ENCODE data around the gene MICOS13.

DNA sequence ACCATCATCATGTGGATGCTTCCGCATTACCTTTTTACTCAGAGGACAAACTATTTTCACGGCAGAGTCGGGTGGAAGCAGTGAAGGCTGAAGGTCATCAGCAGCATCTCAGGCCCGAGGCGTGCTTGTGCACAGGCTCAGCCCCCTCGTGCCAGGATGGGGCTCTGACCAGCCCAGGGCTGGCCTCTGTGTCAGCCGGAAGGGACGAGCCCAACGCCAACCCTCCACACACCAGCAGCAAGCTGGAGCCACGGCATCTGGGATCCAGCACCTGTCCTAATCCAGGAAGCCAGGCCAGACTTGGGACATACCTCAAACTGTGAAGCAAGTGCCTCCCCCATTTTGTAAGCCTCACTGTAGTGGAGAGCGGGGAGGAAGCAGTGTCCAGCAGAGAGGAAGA is 11.1 kb downstream of the MICOS13 start:
- TF ChIP-seq, protein P1, sequence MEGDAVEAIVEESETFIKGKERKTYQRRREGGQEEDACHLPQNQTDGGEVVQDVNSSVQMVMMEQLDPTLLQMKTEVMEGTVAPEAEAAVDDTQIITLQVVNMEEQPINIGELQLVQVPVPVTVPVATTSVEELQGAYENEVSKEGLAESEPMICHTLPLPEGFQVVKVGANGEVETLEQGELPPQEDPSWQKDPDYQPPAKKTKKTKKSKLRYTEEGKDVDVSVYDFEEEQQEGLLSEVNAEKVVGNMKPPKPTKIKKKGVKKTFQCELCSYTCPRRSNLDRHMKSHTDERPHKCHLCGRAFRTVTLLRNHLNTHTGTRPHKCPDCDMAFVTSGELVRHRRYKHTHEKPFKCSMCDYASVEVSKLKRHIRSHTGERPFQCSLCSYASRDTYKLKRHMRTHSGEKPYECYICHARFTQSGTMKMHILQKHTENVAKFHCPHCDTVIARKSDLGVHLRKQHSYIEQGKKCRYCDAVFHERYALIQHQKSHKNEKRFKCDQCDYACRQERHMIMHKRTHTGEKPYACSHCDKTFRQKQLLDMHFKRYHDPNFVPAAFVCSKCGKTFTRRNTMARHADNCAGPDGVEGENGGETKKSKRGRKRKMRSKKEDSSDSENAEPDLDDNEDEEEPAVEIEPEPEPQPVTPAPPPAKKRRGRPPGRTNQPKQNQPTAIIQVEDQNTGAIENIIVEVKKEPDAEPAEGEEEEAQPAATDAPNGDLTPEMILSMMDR (IDR thresholded peaks at IDR 0.05; ENCODE audit: low read length) = no peak
- no peak for TF ChIP-seq EZH2 (optimal IDR thresholded peaks at IDR 0.05; ENCODE audit: low read depth, low read length)
- TF ChIP-seq EZH2phosphoT487 (IDR thresholded peaks at IDR 0.05; ENCODE audit: low read length) = no peak
